Left ventricle myocardium superior (tissue), 1 donor: ENCODE data around the gene SPEM1. TPM values are rescaled to one million over a fixed set of nuclear protein-coding genes. Genes with fewer than 3 reads are reported as not detected.
A peak's percentile ranks its signal among the peaks of the same experiment; 100 is the strongest.

ENCODE experiments used
- ATAC-seq: fragments of 200-7000 bp; cut with Tn5 transposase; one replicate; pipeline ENCODE4 v1.9.1; 2020; ENCODE audit warnings: mild to moderate bottlenecking, moderate library complexity
- DNase-seq: peaks from one replicate; pipeline ENCODE4 v3.0.0-alpha.2; 2020
- intact Hi-C: fragments of 100-400 bp; cut with micrococcal nuclease; formaldehyde crosslinking; loops from one replicate; pipeline ENCODE4 v1.11.0; 2022
- total RNA-seq: library from RNA; stranded (reverse); fragmentation: NEBNext Ultra II Directional; extraction: Animal tissue kit (Norgen Biotek cat#: 25700); gene quantifications from one replicate; pipeline ENCODE4 v1.2.1, GENCODE V29; 2021
- donor health status: DM: no; HTN: yes; CAD: no; lungs with severe emphysema.

Gene SPEM1
- total RNA-seq, 1 donor from 2014 or later: not detected

DNA sequence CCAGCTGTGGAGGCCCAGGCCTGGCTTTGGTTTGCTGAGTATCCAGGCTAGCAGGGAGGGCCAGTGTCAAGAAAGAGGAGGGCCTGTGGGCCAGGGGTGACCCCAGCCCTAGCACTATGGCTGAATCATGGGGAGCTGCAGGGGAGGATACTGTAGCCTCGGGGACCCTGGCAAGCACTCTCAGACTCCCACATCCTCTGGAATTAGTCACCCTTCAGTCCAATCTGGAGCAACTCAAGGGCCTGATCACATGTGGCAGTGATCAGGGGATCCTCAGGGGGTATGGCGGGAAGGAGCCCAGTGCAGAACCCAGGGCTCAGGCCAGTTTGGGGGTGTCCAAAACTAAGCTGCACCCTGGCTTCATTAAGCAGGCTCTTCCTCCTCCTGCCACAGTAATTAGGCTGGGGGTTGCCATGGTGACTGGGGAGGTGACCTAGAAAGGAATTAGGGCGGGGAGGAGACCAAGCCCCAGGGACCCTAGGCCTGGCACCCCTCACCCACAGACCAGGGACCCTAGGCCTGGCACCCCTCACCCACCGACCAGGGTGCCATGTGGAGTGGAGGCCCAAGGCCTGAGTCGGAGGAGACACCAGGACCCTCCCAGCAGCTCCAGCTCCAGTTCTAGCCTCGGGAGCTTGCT, 6.7 kb upstream of the SPEM1 start:
- DNase-seq (no peak), ATAC-seq (no peak)
- intact Hi-C loops: no loop called here

DNA sequence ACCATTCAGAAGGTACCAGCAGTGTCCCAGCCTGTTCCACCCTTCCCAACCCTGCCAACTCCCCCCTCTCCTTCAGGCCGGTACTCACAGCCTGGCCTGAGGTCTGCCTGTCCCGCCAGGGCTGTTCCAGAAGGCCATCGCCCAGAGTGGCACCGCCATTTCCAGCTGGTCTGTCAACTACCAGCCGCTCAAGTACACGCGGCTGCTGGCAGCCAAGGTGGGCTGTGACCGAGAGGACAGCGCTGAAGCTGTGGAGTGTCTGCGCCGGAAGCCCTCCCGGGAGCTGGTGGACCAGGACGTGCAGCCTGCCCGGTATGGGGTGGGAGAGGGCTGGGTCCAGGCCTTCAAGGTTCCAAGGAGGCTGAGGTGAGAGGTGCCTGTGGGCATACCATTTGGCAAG, 5.3 kb upstream of the SPEM1 start:
- DNase-seq: no peak
- intact Hi-C loops: no loop called here
- ATAC-seq: no peak

DNA sequence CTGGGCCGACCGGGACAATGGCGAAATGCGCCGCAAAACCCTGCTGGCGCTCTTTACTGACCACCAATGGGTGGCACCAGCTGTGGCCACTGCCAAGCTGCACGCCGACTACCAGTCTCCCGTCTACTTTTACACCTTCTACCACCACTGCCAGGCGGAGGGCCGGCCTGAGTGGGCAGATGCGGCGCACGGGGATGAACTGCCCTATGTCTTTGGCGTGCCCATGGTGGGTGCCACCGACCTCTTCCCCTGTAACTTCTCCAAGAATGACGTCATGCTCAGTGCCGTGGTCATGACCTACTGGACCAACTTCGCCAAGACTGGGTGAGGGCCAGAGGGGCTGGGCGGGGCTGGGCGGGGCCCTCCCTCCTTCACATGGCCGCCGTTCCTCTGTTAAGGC, 4.3 kb upstream of the SPEM1 start:
- ATAC-seq: no peak
- intact Hi-C loops: no loop called here
- DNase-seq: no peak

DNA sequence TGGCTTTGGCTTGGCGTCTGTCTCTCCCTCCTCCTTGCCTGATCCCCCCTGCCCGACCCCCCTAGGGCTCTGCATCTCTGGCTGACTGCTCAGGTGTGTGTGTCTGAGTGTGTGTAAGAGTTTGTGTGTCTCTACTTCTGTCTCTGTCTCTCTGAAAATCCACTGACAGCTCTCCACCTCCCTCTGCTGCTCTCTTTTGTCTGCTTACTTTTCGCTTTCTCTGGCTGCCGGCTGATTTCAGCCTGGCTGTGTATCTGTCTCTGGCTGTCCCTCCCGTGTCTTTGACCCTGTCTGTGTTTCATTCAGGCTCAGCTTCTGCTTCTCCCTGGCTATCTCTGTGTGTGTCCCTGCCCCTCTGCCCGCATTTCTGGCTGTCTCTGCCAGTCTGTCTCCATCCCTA, 3.8 kb upstream of the SPEM1 start:
- intact Hi-C loops: no loop called here
- DNase-seq (no peak), ATAC-seq (no peak)

DNA sequence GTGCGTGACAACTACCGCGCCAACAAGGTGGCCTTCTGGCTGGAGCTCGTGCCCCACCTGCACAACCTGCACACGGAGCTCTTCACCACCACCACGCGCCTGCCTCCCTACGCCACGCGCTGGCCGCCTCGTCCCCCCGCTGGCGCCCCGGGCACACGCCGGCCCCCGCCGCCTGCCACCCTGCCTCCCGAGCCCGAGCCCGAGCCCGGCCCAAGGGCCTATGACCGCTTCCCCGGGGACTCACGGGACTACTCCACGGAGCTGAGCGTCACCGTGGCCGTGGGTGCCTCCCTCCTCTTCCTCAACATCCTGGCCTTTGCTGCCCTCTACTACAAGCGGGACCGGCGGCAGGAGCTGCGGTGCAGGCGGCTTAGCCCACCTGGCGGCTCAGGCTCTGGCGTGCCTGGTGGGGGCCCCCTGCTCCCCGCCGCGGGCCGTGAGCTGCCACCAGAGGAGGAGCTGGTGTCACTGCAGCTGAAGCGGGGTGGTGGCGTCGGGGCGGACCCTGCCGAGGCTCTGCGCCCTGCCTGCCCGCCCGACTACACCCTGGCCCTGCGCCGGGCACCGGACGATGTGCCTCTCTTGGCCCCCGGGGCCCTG, 3.0 kb upstream of the SPEM1 start:
- ATAC-seq (no peak), DNase-seq (no peak)
- intact Hi-C loops: no loop called here

DNA sequence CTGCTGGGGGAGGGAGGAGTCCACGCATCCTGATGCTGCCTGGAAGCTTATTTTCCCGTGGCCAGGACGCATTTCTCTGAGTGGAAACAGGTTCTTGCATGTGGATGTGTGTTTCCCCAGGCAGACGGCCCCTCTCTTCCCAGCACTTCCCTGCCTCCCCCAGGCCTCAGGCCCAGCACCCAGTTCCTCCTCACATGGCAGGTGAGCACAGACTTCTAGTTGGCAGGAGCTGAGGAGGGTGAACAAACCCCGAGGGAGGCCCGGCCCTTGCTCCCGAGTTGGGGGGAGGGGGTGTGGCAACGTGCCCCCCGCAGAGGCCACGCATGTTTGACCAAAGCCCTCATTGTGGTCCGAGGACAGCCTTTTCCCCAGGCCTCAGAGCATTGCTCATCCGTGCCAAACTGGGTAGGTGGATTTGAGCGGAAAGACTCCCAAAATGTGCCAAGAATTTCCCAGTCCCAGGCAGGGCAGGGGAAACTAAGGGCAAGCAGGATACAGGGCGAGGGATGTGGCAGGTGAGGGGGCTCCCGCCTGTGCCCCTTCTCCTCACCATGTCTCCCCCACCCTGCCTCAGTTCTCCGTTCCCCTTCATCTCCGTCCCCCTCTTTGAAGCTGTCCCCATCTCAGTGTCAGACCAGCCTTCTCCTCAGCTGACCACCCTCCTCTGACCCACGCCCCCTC, 1.5 kb upstream of the SPEM1 start:
- DNase-seq: no peak
- intact Hi-C loops: no loop called here
- ATAC-seq: no peak

DNA sequence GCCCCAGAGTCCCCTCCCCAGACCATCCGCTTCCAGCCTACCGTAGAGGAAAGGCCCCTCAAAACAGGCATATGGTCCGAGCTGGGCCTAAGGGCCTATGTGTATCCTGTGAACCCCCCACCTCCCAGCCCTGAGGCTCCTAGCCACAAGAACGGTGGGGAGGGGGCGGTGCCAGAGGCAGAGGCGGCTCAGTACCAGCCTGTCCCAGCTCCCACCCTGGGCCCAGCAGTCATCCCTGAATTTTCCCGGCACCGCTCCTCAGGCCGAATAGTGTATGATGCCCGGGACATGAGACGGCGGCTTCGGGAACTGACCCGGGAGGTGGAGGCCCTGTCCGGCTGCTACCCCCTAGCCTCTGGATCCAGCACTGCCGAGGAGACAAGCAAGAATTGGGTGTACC, 1.1 kb downstream of the SPEM1 start:
- ATAC-seq: no peak
- intact Hi-C loops: no loop called here
- DNase-seq: no peak

DNA sequence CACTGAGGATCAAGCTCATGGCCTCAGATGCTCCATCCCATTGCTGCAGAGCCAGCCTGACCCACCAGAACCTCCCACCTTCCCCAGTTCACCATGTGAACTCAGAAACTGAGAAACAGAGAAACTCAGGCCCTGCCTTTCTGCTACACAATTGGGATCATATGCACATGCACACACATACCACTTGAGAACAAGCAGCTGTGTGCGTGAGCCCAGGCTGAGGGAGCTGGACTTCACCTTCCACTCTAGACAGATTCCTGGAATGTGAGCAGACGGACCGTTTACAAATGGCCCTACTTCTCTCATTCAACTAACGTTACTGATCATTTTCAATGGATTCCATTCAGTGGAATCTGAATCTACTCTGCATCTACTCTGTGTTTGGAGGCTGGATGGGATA, 3.6 kb downstream of the SPEM1 start:
- ATAC-seq: no peak

DNA sequence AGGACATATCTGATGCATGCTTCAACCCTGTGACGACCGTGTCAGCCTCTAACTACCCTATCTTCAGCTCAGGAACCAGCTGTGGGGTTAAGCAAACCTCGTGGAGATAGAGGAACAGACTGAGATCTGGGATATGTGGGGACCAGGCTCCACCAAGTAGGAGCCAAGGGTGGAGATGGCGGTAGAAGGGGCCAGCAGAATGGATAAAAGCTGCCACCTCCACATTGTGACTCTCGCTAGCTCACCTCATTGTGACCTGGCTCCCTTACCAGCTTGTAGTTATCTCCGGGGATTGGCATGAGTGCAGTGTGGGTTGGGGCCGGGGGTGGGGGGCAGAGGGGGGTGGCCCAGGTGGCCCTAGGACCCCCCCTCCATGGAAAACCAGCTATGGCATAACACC, 5.2 kb downstream of the SPEM1 start, which contains the start of gene SPEM2:
SPEM2 (plus strand) TSS at position 301 of the 400 bp plus-strand sequence; CDS start at position 374, 73 bp downstream.
- DNase-seq: no peak
- ATAC-seq: no peak
- intact Hi-C loops: no loop called here

More for the DNA sequence above, 3.6 kb downstream of the SPEM1 start:
- DNase-seq: no peak
- intact Hi-C loops: no loop called here

DNA sequence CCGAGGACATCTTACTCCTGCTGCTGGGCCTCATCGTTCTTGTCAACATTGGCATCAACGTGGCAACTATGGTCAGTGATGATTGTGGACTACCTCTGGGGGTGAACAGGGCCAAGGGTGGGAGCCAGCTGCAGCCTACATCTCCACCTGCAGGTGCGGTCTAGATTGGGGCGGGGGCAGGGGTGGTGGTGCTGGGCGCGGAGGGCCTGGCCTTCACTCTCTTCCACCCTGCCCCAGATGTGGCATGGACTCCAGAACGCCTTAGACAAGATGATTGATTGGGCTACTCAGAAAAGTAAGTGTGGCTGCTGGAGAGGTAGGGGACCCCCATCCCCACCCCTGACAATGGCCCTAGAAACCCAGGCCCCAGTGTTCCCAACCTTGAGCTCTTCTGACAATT, 5.6 kb downstream of the SPEM1 start:
- intact Hi-C loops: no loop called here
- ATAC-seq: no peak
- DNase-seq: no peak

DNA sequence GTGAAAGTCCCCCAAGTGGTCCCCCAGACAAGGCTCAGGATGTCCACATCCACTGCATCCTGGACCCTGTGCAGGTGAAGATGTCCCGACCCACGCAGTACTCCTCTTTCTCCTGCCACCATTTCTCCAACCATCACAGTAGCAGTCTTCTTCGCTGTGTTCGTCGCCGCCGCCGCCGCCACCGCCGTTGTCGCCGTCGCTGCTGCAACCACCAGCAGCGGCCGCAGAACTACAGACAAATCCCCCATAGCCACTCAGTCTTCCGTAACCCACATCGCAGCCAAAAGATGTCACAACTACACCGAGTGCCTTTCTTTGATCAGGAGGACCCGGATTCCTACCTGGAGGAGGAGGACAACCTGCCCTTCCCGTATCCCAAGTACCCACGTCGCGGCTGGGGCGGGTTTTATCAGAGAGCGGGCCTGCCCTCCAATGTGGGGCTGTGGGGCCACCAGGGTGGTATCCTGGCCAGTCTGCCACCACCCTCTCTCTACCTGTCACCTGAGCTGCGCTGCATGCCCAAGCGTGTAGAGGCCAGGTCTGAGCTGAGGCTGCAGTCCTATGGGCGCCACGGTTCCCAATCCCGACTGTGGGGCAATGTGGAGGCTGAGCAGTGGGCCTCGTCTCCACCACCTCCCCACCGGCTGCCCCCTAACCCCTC, 6.2 kb downstream of the SPEM1 start:
- ATAC-seq: no peak
- intact Hi-C loops: no loop called here
- no peak for DNase-seq

DNA sequence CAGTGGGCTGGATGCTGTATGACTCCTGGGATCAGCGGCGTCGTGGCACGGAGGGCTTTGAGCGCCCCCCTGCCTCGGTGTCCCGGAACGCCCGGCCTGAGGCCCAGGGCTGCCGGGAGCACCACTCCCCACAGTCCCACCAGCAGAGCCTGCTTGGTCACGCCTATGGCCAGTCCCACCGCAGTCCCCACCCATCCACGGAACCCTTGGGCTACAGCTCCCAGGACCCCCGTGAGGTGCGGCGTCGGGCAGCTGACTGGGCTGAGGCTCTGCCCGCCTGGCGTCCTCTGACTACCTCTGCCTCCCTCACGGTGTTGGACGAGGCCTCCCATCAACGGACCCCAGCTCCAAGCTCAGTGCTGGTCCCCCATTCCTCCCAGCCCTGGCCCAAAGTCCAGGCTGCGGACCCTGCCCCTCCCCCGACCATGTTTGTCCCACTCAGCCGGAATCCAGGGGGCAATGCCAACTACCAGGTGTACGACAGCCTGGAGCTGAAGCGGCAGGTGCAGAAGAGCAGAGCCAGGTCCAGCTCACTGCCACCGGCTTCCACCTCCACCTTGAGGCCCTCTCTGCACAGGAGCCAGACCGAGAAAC, 6.9 kb downstream of the SPEM1 start:
- DNase-seq (no peak), ATAC-seq (no peak)
- intact Hi-C loops: no loop called here

DNA sequence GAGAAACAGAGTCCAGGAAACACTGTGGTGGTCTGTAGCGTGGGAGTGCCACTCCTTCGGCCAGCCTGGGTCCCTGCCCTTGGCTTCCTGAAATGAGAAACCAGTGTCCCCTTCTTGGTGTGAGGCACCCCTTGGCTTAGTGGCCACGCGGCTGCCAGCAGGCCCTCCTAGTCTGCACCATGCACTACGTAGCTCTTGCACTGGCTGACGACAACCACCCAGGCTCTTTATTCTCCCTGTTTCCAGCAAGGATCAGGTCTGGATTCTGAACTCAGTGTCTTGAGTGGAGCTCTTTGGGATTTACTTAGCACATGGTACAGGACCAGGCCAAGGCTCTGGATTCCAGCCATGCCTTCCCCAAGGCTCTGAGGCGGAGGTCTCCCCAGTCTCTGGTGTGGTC, 7.4 kb downstream of the SPEM1 start:
- intact Hi-C loops: no loop called here
- no peak for ATAC-seq
- DNase-seq: no peak

DNA sequence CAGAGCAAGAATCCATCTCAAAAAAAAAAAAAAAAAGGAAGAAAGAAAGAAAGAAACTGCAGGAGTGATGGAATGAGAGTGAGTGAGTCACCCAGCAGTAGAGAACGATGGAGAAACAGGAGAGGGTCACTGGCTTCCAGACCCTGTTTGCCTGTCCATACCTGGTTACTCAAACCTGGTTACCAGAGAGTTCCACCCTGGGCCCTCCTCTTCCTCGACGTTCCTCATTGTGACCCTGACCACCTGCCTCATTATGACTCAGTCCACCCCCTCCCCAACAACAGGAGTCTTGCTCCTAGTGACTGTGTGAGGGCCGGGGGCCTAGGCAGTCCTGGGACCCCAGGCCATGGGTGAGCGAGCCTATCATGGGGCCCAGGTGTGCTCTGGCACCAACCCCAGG, 8.4 kb downstream of the SPEM1 start, which contains the start of gene SPEM3:
SPEM3 (plus strand) TSS at position 301 of the 400 bp plus-strand sequence; CDS start at position 347, 46 bp downstream.
- DNase-seq: no peak
- no peak for ATAC-seq
- intact Hi-C loops: no loop called here

DNA sequence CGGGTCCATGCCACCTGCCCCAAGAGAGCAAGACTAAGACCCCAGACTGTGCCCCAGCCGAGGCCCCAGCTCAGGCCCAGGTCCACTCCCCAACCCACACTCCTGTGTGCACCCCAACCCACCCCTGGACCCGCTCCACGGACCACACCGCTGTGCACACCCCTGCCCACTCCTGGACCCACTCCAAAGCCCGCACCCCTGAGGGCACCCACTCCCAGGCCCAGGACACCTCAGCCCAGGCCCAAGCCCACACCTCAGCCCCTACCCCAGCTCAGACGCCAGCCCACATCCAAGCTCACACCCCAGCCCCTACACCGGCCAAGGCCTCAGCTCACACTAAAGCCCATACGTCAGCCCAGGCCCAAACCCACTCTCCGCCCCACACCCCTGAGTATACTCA, 9.6 kb downstream of the SPEM1 start:
- intact Hi-C loops: no loop called here
- no peak for DNase-seq
- ATAC-seq: no peak

DNA sequence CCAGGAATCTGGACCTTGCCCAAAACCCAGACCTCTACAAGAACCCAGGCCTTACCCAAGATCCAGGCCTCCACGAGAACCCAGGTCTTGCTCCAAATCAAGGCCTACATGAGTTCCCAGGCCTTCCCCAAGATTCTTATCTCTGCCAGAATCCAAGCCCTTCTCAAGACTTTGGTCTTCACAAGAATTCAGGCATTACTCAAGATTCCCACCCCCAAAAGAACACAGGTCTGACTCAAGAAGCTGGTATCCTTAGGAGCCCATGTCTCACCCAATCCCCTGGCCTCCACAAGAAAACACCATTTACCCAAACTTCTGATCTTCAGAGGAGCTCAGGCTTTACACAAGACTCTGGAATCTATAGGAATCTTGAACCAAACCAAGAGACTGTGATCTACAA, 11.1 kb downstream of the SPEM1 start:
- ATAC-seq (no peak), DNase-seq (no peak)
- intact Hi-C loops: no loop called here

DNA sequence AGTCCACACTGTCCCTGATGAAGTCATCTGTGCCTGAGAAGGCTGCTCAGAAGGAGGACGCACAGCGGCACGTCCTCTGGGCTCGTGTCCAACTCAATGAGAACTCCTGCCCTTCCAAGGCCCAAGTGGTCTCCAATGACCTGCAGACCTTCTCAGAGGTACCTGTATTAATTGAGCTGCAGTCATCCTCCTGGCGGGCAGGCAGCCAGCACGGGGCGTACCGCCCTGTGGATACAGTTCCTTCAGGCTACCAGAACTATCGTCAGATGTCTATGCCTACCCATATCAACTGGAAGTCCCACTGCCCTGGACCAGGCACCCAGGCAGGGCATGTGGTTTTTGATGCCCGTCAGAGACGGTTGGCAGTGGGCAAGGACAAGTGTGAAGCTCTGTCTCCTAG, 12.2 kb downstream of the SPEM1 start:
- intact Hi-C loops: no loop called here
- DNase-seq: no peak

DNA sequence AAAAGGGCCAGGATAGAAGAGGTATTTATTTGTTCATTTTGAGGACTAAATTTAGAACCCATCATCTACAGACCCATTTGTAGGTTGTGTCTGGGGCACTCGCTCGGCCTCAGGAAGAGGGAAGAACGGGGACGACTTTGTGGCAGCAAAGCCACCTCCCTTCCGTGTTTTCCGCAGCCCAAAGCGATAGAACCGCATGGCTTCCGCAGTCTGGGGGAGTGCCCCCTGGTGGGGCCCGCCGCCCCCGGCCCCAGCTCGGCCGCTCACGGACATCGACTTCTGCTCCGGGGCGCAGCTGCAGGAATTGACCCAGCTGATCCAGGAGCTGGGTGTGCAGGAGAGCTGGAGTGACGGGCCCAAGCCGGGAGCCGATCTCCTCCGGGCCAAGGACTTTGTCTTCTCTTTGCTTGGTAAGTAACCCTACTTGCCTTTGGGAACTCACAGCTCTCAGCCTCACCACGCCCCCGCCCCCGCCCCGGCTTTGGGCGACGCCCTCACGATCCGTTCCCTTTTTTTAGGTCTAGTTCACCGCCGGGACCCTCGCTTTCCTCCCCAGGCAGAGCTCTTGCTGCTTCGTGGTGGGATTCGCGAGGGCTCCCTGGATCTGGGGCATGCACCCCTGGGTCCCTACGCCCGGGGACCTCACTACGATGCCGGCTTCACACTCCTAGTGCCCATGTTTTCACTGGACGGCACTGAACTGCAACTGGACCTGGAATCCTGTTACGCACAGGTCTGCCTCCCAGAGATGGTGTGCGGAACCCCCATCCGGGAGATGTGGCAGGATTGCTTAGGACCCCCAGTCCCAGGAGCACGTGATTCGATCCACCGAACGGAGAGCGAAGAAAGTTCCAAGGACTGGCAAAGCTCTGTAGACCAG, 15.8 kb downstream of the SPEM1 start:
- ATAC-seq (peak; percentile 4), DNase-seq (peak; percentile 62)
- intact Hi-C loops: no loop called here

More for the DNA sequence above, 12.2 kb downstream of the SPEM1 start:
- ATAC-seq: no peak
